GM12865 (cell line): ENCODE measurements around the gene FAM120AOS.

Experiments
- DNase-seq: peaks from one replicate; pipeline ENCODE4 v3.0.0; 2010; ENCODE audit warnings: low read depth
- H3K4me3 ChIP-seq: 2 replicates; pipeline ENCODE4 v1.5.1; 2011; ENCODE audit warnings: mild to moderate bottlenecking, low read depth, low read length, control low read depth
- TF ChIP-seq, protein P1 (sequence below): IDR thresholded peaks from 2 replicates; pipeline ENCODE4 v1.5.1; 2011; ENCODE audit warnings: low read length, control low read depth, low read depth, inconsistent platforms; ENCODE audit not compliant: insufficient read depth; ENCODE audit errors: missing control alignments

The FAM120AOS gene

GRCh38 chr9:93456504-93456903 is 3.1 kb upstream of the FAM120AOS start:
- H3K4me3 ChIP-seq, result no peak overlapping the region; the same call in 1 of the 2 replicates
- peak; percentile 51 for DNase-seq
- TF ChIP-seq, protein P1, sequence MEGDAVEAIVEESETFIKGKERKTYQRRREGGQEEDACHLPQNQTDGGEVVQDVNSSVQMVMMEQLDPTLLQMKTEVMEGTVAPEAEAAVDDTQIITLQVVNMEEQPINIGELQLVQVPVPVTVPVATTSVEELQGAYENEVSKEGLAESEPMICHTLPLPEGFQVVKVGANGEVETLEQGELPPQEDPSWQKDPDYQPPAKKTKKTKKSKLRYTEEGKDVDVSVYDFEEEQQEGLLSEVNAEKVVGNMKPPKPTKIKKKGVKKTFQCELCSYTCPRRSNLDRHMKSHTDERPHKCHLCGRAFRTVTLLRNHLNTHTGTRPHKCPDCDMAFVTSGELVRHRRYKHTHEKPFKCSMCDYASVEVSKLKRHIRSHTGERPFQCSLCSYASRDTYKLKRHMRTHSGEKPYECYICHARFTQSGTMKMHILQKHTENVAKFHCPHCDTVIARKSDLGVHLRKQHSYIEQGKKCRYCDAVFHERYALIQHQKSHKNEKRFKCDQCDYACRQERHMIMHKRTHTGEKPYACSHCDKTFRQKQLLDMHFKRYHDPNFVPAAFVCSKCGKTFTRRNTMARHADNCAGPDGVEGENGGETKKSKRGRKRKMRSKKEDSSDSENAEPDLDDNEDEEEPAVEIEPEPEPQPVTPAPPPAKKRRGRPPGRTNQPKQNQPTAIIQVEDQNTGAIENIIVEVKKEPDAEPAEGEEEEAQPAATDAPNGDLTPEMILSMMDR, result no peak

GRCh38 chr9:93456022-93456421 is 2.6 kb upstream of the FAM120AOS start:
- H3K4me3 ChIP-seq, result no peak overlapping the region
- no peak for DNase-seq
- TF ChIP-seq, protein P1, result no peak

DNA sequence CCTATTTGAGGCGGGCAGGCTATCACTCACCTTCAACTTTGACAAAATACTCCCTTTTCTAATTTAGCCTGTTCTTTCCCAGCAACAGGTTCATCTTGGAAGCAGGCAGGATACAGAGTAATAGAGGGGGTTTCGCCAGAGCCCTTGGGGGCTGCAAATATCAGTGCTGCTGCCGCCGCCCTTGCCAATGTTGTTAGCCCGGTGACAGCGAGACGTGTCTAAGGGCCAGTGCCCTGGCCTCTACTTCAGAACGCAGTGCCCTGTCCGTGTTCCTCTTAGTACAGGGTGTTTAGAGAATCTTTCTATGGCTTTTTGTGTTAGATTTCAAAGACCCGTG is 703 bp downstream of the FAM120AOS start:
- peak overlapping the region; percentile 74 for H3K4me3 ChIP-seq
- TF ChIP-seq, protein P1, result no peak
- DNase-seq, result no peak

DNA sequence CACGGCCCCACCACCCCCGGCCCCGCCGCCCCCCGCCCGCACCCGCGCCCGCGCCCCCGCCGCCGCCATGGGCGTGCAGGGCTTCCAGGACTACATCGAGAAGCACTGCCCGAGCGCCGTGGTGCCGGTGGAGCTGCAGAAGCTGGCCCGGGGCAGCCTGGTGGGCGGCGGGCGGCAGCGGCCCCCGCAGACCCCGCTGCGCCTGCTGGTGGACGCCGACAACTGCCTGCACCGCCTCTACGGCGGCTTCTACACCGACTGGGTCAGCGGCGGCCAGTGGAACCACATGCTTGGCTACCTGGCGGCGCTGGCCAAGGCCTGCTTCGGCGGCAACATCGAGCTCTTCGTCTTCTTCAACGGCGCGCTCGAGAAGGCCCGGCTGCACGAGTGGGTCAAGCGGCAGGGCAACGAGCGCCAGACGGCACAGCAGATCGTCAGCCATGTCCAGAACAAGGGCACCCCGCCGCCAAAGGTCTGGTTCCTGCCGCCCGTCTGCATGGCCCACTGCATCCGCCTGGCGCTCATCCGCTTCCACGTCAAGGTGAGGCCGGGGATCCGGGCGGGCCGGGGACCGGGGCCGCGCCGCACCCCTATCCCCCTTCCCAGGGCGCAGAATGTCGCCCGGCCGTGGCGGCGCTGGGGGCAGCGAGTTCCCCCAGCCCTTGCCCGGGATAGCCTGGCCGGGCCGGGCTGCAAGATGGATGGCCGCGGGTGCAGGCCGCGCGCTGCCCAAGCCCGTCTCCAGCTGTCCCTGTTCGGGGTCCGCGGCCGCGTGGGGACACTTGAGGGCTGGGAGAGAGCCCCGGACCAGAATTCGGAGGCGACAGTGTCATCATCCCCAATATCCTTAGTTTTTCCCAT is 1.3 kb downstream of the FAM120AOS start:
- peak overlapping the region; percentile 74 for H3K4me3 ChIP-seq
- TF ChIP-seq, protein P1, result peak; percentile 4
- peak; percentile 67 for DNase-seq

DNA sequence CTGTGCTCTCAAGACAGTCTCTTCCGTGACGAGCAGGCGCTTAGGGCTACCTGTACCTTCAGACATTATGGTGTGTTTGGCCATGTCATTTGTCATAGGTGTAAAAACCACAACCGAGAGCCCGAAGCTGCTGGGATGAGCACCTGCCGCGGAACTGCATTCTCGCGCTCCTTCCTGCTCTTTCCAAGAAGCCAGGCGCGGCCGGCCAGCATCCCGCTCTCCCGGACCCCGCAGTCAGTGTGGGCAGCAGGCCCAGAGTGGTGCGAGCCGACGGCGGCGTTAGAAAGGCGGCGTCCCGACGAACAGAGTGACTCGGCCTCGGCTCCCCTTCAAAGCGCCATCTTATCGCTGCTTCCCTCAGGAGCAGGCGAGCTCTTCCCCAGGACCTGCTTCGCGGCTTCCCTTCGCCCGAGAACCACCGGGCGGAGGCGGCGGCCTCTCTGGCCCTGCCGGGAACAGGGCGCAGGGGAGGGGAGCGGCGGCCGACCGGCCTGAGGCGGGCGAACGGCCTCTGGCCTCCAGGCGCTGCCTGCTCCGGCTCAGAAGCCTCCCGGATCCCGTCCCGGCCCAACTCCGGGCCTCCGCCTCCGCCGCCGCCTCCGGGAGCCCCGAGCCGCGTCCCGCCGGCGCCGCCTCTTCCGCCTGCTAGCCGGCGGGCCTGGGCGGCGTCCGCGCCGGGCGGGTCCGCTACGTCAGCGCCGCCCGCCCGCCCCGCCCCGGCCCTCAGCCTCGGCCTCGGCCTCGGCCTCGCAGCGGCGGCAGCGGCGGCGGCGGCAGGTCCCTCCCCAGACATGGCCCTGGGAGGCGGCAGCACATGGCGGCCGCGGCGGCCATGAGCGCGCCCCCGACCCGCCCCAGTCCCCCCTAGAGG is 2.2 kb downstream of the FAM120AOS start, which contains the start of gene FAM120A:
Gene FAM120A, plus strand, starts transcription at position 741 of the 871 bp plus-strand sequence. CDS start 231 bp downstream, outside the sequence.
- DNase-seq, result peak; percentile 90
- TF ChIP-seq, protein P1, result no peak
- peak within 1 kb of the TSS; percentile 85 for H3K4me3 ChIP-seq

DNA sequence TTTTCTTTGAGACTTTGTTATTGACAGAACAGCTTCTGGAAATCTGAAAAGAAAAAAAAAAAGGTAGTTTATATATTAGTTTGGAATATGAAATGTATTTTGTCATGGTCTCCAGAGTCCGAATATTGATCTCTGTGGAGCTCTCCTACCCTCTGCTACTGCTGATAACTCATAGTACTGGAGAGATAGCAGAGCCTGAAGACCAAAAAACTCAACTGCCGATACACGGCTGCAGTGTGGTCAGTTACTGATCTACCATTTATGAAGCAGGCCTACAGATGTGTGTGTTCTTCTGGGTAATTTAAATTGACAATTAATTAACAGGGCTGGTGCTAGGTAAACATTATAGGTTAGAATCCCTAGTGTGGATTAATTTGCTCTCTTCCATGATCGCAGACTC is 5.7 kb downstream of the FAM120AOS start:
- no peak overlapping the region for H3K4me3 ChIP-seq
- TF ChIP-seq, protein P1, result no peak
- DNase-seq, result no peak
